Activated T-cell treated with anti-CD3 and anti-CD28 coated beads, Interleukin-2, amount 50 U/mL, for 72 hours (primary cell): ENCODE data around the gene ADCY1. TPM values are rescaled to one million over a fixed set of nuclear protein-coding genes. Genes with fewer than 3 reads are reported as not detected.
A peak's percentile ranks its signal among the peaks of the same experiment; 100 is the strongest.
"Not testable (repeated sequence)": the region's sequence is repeated elsewhere in the genome, so short reads cannot be mapped to it uniquely, and the experiment has no call there.

Experiments
- ATAC-seq, 2 donors: fragments of 150-1000 bp; cut with Tn5 transposase; replicated peaks in 1 of 2; 2 replicates each; pipeline ENCODE4 v1.10.0; 2021; ENCODE audit warnings: moderate library complexity in 2 of 2, mild to moderate bottlenecking in 1 of 2
- DNase-seq, 2 donors: peaks; one replicate each; pipeline ENCODE4 v3.0.0; 2021 to 2022; ENCODE audit warnings: mixed read lengths in 1 of 2
- H3K27ac Mint-ChIP-seq: one replicate; pipeline ENCODE4 v1.8.0; 2022; ENCODE audit warnings: mild to moderate bottlenecking, moderate library complexity, mixed read lengths
- H3K27me3 Mint-ChIP-seq: one replicate; pipeline ENCODE4 v1.8.0; 2022; ENCODE audit warnings: low read depth, mixed read lengths
- H3K36me3 Mint-ChIP-seq, 2 donors: one replicate each; pipeline ENCODE4 v1.8.0; 2022; ENCODE audit warnings: mixed read lengths in 2 of 2, mild to moderate bottlenecking in 1 of 2; ENCODE audit not compliant: insufficient read depth in 2 of 2
- H3K4me1 Mint-ChIP-seq: one replicate; pipeline ENCODE4 v1.8.0; 2022; ENCODE audit warnings: low read depth, mixed read lengths
- H3K4me3 Mint-ChIP-seq, 2 donors: one replicate each; pipeline ENCODE4 v1.8.0; 2022; ENCODE audit warnings: mild to moderate bottlenecking in 2 of 2, mixed read lengths in 2 of 2, moderate library complexity in 2 of 2
- H3K9me3 Mint-ChIP-seq, 2 donors: one replicate each; pipeline ENCODE4 v1.8.0; 2022; ENCODE audit warnings: mixed read lengths in 2 of 2
- total RNA-seq, 2 donors: library from RNA; stranded (reverse); gene quantifications; one replicate each; pipeline ENCODE4 v1.2.3, GENCODE V29; 2022

The ADCY1 gene
- total RNA-seq, 2 donors from 2014 or later: 52.3 to 58.9 TPM

- Mint-ChIP-seq H3K4me1 (no peaks in the 10 kb centered on the region), H3K27me3 (no peaks in the 10 kb centered on the region), H3K27ac (no peak overlapping the region), H3K9me3 (no peaks in the 10 kb centered on the region), H3K36me3 (no peaks in the 10 kb centered on the region), H3K4me3 (no peak overlapping the region)
- no peak for ATAC-seq
- no peak for DNase-seq
Measured at GRCh38 chr7:45712872-45713668, 138.9 kb downstream of the ADCY1 start.

- Mint-ChIP-seq H3K4me3 (no peak overlapping the region), H3K27ac (no peak overlapping the region), H3K4me1 (no peaks in the 10 kb centered on the region), H3K27me3 (no peaks in the 10 kb centered on the region), H3K9me3 (no peaks in the 10 kb centered on the region), H3K36me3 (no peaks in the 10 kb centered on the region)
- no peak for ATAC-seq
- no peak for DNase-seq
Measured at GRCh38 chr7:45713669-45714520, 139.7 kb downstream of the ADCY1 start.

- no peak overlapping the region for H3K4me3 Mint-ChIP-seq
Measured at GRCh38 chr7:45714521-45714820, 140.3 kb downstream of the ADCY1 start.

DNA sequence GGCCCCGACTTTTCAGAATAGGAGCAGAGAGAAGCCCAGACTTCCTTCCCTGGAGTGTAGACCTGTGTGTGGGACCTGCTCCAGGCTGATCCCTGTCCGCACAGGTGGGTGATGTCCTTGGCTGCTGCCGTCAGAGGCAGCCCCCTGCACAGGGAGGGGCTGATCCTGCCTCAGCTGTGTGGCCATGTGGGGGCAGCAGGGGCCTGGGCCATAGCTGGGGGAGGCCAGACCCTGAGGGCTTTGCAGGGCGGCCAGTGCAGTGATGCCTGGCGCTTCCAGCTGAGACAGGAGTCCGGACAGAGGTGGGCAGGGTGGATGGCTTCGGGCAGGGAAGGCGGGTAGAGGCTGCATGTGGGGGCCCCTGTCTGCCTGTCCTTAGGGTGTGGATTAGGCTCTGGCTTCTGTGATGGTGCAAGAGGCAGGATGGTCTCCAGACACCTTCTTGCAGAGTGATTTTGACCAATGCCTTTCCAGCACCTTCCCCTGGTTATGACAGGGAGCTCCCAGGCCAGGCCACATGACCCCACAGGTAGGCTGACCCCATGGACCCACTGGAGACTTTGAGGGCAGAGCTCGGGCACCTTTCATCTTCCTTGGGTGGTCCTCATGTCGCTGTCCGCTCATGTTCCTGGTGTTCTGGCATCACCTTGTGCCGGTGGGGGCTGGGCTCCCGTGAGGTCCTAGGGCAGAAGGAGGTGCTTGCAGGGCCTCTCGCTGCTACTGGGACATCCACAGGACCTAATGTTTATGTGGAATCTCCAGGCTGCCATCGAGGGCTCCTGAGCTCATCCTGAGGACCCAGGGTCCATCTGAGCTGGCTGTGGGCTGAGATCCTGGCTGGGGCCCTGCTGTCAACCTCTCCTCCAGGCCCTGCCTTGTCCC lies 141.5 kb downstream of the ADCY1 start:
- H3K4me1 Mint-ChIP-seq: no peaks in the 10 kb centered on the region
- no peaks in the 10 kb centered on the region for H3K9me3 Mint-ChIP-seq
- ATAC-seq (no peak), DNase-seq (no peak)
- no peaks in the 10 kb centered on the region for H3K27me3 Mint-ChIP-seq
- H3K4me3 Mint-ChIP-seq: no peak overlapping the region
- no peak overlapping the region for H3K27ac Mint-ChIP-seq
- no peaks in the 10 kb centered on the region for H3K36me3 Mint-ChIP-seq

More at GRCh38 chr7:45714521-45714820, 140.3 kb downstream of the ADCY1 start:
- DNase-seq (no peak), ATAC-seq (no peak)
- H3K9me3 Mint-ChIP-seq: no peaks in the 10 kb centered on the region
- no peak overlapping the region for H3K27ac Mint-ChIP-seq
- no peaks in the 10 kb centered on the region for H3K27me3 Mint-ChIP-seq
- H3K4me1 Mint-ChIP-seq: no peaks in the 10 kb centered on the region
- H3K36me3 Mint-ChIP-seq: no peaks in the 10 kb centered on the region

- Mint-ChIP-seq H3K36me3 (no peaks in the 10 kb centered on the region), H3K9me3 (no peaks in the 10 kb centered on the region), H3K27me3 (no peaks in the 10 kb centered on the region), H3K27ac (no peak overlapping the region), H3K4me1 (no peaks in the 10 kb centered on the region), H3K4me3 (no peak overlapping the region)
- DNase-seq (no peak), ATAC-seq (no peak)
Measured at GRCh38 chr7:45716380-45717203, 142.4 kb downstream of the ADCY1 start.

DNA sequence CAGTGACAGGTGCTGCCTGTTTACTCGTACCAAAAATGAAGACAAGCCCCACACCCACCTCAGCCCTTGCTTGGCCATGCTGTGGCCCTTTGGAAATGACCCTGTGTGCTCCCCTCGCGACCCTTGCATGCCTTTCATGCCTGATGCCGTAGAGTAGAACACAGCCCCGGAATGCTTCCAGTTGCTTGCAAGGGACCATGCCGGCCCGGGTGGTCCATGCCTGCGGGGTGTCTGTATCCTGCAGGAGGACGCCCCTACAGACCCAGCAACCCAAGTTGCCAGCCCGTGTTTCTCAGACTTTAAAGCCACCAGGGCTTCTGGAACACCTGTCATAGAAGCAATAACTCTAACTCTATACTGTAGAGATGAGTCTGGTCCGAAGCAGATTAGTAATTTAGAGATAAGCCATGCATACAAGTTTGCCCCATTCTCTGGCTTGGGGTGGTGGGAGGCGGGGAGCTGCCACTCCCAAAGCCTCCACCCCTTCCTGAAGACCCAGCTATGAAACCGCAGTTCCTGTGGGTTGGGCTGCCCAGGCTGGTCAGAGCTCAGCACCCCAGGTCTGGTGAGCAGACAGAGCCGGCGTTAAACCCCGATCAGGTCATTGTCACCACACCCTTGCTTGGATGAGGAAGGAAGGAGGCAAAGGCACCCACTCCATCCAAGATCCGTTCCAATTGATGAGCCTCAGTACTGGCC lies 143.5 kb downstream of the ADCY1 start:
- H3K4me1 Mint-ChIP-seq: no peaks in the 10 kb centered on the region
- peak overlapping the region; percentile 29 for H3K27ac Mint-ChIP-seq
- DNase-seq: no peak
- no peaks in the 10 kb centered on the region for H3K9me3 Mint-ChIP-seq
- H3K27me3 Mint-ChIP-seq: no peaks in the 10 kb centered on the region
- no peak for ATAC-seq
- H3K4me3 Mint-ChIP-seq: no peak overlapping the region
- no peaks in the 10 kb centered on the region for H3K36me3 Mint-ChIP-seq

DNA sequence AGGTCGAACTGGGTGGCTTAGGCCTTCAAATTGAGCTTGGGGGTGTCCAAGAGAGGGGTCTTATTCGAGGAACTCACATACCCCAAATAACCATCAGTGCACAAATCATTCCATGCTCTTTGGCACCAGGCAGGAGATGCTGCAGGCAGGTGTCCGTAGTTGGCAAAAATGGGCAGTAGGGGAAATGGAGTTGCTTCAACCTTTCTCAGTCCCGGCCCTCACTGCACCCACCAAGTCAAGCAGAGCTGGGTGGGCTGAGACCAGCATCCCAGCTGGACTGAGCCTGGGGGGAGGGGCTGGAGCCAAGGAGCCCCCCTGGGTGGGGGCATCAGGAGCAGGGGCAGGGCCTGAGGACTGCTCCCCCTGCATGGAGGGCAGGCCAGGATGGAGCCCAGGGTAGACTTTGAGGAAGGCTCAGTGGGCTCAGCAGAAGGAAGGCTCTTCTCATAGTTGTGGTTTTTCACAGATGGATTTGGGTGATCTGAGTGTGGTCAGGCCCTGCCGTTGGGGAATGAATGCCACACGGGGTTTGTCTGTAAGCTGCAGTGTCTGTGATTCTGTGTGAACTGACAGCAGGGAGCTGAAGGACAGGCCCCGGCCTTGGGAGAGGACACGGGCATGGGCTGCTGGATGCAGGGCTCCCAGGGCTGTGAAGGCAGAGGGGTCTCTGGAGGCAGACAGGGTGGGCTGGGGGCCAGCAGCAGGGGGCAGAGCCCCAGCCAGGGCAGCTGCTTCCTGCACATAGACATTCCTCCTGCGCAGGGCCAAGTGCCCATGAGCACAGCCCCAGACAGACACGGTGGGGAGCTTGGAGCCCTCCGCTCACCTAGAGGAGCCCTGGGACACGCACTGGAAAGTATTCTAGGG lies 144.5 kb downstream of the ADCY1 start:
- ATAC-seq: peak; percentile 16 to 29

DNA sequence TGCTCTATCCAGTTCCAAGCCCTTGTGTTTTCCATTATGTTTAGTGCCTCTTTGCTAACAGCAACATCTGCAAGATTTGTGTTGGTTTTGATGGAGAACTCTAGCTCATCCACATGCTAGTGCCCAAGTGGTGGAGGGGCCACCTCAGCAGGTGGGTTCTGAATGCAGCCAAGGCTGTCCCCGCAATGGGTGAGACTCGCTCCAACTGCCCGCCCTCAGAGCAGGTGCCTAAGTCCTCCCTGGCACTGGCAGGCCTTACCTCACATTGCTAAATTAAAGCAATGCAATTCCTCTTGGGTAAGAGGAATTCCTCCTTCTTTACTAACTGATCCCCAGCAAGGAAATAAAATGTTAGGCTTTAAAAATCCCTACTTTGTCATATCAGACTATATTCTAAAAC lies 146.8 kb downstream of the ADCY1 start:
- Mint-ChIP-seq H3K9me3 (no peaks in the 10 kb centered on the region), H3K4me1 (no peaks in the 10 kb centered on the region), H3K4me3 (no peak overlapping the region), H3K36me3 (peaks cover 4 to 6% of the 10 kb centered on the region in 2 donors), H3K27me3 (no peaks in the 10 kb centered on the region), H3K27ac (no peak overlapping the region)
- ATAC-seq: no peak
- no peak for DNase-seq

More for the DNA sequence above, 144.5 kb downstream of the ADCY1 start:
- Mint-ChIP-seq H3K27ac (peak overlapping the region; percentile 29), H3K4me1 (no peaks in the 10 kb centered on the region), H3K36me3 (no peaks in the 10 kb centered on the region), H3K9me3 (no peaks in the 10 kb centered on the region), H3K27me3 (no peaks in the 10 kb centered on the region), H3K4me3 (no peak overlapping the region)
- no peak for DNase-seq

- H3K4me3 Mint-ChIP-seq: no peak overlapping the region
Measured at GRCh38 chr7:45721686-45722598, 147.8 kb downstream of the ADCY1 start.

GRCh38 chr7:45725231-45725630 lies 151.1 kb downstream of the ADCY1 start:
- ATAC-seq, H3K9me3 Mint-ChIP-seq, H3K27me3 Mint-ChIP-seq, H3K4me3 Mint-ChIP-seq, H3K4me1 Mint-ChIP-seq, DNase-seq: not testable (repeated sequence)
- Mint-ChIP-seq H3K36me3 (peaks cover 13 to 16% of the 10 kb centered on the region in 2 donors), H3K27ac (peak overlapping the region; percentile 1)

More at GRCh38 chr7:45721686-45722598, 147.8 kb downstream of the ADCY1 start:
- Mint-ChIP-seq H3K4me1 (no peaks in the 10 kb centered on the region), H3K9me3 (no peaks in the 10 kb centered on the region), H3K36me3 (peaks cover 7 to 8% of the 10 kb centered on the region in 2 donors), H3K27me3 (no peaks in the 10 kb centered on the region), H3K27ac (no peak overlapping the region)
- ATAC-seq (no peak), DNase-seq (no peak)
